Erythroblast (primary cell): Measurements from ENCODE around the gene RAB38.

Experiments used
- DNase-seq, 2 experiments: peaks; one replicate each; lab custom pipeline; 2025; lab: John Stamatoyannopoulos, UW
- GATA1 ChIP-seq: IDR thresholded peaks from 2 replicates; pipeline ENCODE4 v1.6.1; 2011; ENCODE audit warnings: low read depth, mild to moderate bottlenecking, control low read depth, low read length, moderate library complexity
- POLR2A ChIP-seq: IDR thresholded peaks from 2 replicates; pipeline ENCODE4 v1.6.1; 2011; ENCODE audit warnings: mild to moderate bottlenecking, low read length

RAB38 gene

GRCh38 chr11:88174709-88175568 is at the start of gene RAB38:
Gene RAB38, minus strand, starts transcription at chr11:88175443. Its CDS starts 59 bp downstream, at chr11:88175384.
- TF ChIP-seq POLR2A: no peak
- TF ChIP-seq GATA1: no peak
- peak; percentile 60 to 68 for DNase-seq

GRCh38 chr11:88213406-88213805 is 38.2 kb upstream of the RAB38 start:
- TF ChIP-seq GATA1: no peak
- DNase-seq: peak in 1 of 2 experiments; percentile 37

GRCh38 chr11:88212300-88212699 is 37.1 kb upstream of the RAB38 start:
- TF ChIP-seq POLR2A (no peak), GATA1 (no peak)
- DNase-seq: no peak

DNA sequence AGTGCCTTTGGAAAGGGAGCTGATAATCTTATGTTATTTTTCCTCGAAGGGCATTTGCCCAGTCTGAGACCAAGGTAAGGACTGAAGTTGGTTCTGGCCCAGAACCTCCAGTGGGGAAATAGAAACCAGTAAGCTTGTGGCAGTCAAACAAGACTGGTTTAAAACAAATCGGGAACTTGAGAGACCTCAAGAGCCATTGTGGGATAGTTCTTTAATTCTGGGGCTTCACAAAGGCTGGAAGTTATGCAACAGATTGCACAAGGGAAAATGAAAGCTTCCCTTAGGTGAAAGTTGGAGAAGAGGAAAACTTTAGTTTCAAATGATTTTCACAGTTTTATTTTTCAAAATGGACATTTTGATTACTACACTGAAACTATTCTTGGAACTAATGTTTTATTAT is 33.5 kb upstream of the RAB38 start:
- TF ChIP-seq POLR2A: no peak
- TF ChIP-seq GATA1: no peak
- no peak for DNase-seq

- TF ChIP-seq GATA1 (no peak), POLR2A (no peak)
- no peak for DNase-seq
These were observed 31.5 kb upstream of the RAB38 start for GRCh38 chr11:88206751-88207150.

- no peak for TF ChIP-seq POLR2A
- no peak for TF ChIP-seq GATA1
- no peak for DNase-seq
These were observed 29.1 kb upstream of the RAB38 start for GRCh38 chr11:88204353-88204752.

DNA sequence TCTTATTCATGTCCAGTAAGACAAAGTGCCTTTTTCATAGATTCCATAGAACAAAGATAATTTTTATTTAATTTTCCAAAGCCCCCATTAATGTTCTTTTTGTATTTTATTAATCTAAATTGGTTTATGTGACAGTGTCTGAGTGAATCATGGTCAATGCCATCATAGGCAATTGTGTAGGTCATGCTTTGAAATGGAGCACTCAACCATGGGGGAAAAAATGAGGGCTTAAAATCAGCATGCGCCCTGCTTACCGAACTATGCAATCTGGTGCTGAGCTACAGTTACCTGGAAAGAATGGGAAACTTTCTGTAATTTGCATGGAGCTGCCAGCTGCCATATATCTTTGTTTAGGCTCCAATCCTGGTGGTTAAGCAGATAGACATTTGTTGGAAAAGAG is 28.4 kb upstream of the RAB38 start:
- no peak for DNase-seq
- TF ChIP-seq GATA1 (no peak), POLR2A (no peak)

- TF ChIP-seq GATA1 (no peak), POLR2A (no peak)
- DNase-seq: no peak
These were observed 27.3 kb upstream of the RAB38 start for GRCh38 chr11:88202498-88202897.

DNA sequence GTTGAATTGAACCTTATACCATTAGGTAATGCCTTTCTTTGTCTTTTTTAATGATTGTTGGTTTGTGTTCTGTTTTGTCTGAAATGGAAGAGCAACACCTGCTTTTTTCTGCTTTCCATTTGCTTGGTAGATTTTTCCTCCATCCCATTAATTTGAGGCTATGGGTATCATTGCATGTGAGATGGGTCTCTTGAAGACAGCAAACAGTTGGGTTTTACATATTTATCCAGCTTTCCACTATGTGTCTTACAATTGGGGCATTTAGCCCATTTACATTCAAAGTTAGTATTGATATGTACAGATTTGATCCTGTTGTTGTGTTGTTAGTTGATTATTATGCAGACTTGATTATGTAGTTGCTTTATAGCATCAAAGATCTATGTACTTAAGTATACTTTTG is 21.1 kb upstream of the RAB38 start:
- no peak for DNase-seq
- no peak for TF ChIP-seq GATA1
- no peak for TF ChIP-seq POLR2A

DNA sequence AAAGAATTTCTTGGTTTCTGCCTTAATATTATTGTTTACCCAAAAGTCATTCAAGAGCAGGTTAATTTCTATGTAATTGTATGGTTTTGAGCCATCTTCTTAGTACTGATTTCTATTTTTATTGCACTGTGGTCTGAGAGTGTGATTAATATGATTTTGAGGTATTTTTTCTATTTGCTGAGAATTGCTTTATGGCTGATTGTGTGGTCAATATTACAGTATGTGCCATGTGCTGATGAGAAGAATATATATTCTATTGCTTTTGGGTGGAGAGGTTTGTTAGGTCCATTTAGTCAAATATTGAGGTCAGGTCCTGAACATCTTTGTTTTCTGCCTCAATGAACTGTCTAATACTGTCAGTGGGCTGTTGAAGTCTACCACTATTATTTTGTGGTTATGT is 20.7 kb upstream of the RAB38 start:
- TF ChIP-seq POLR2A: no peak
- TF ChIP-seq GATA1: no peak
- DNase-seq: no peak

DNA sequence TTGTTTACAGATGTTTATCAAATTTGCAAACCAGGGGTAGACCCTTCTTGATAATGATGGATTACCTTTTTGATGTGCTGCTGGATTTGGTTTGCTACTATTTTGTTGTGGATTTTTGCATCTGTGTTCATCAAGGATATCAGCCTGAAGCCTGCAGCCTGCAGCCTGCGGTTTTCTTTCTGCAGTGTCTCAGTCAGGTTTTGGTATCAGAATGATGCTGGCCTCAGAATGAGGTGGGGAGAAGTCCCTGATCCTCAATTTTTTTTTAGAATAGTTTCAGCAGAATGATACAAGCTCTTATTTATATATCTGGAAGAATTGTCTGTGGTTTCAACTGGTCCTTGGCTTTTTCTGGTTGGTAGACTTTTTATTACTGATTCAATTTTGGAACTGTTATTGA is 19.7 kb upstream of the RAB38 start:
- DNase-seq: no peak
- TF ChIP-seq GATA1: no peak
- TF ChIP-seq POLR2A: no peak

GRCh38 chr11:88193278-88193677 is 18.0 kb upstream of the RAB38 start:
- no peak for TF ChIP-seq POLR2A
- no peak for TF ChIP-seq GATA1
- DNase-seq: no peak

GRCh38 chr11:88188932-88189253 is 13.7 kb upstream of the RAB38 start:
- TF ChIP-seq POLR2A: no peak
- TF ChIP-seq GATA1: no peak
- no peak for DNase-seq

DNA sequence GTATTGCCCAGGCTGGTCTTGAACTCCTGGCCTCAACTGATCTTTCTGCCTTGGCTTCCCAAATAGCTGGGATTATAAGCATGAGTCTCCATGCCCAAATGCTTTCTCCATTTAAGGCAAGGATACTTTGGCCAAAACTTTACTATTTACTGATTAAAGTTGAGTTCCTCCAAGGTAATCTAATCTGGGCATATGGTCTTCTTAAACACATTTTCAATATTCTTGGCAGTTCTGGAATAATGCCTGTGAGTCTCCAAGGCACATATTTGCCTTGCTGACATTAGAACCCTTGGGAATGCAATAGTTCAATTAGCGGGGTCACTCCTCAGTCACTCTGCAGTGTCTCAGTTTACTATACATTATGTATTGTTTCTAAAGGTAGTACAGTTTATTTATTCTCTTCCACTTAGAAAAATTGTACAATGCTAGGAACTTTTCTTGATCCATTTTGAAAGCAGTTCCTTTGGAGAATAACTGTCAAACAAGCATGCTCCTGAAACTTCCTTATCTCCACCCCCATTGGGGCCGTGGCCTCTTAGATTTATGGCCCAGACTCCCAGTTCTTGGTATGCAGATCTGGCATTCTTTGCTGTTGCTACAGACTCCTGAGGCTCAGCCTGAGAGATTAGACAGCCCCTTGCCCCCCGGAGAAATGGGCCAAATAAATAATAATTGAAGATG is 13.1 kb upstream of the RAB38 start:
- TF ChIP-seq GATA1 (no peak), POLR2A (no peak)
- DNase-seq: no peak
